SU-DHL-6 (cell line): ENCODE data around the gene TMCC1.

ENCODE experiments used
- H2AFZ ChIP-seq: fragments of 200-600 bp; sonication (generic); 2 replicates; pipeline ENCODE4 v1.6.1; 2014; ENCODE audit warnings: low read depth, mild to moderate bottlenecking, moderate library complexity, mixed read lengths, antibody characterized with exemption, low read length; ENCODE audit not compliant: severe bottlenecking
- H3F3A ChIP-seq: fragments of 200-600 bp; shearing (Covaris generic); 2 replicates; pipeline ENCODE4 v1.6.0; 2016; ENCODE audit warnings: antibody characterized with exemption, mild to moderate bottlenecking; ENCODE audit not compliant: insufficient read depth
- H3K27ac ChIP-seq: fragments of 200-600 bp; sonication (generic); 2 replicates; pipeline ENCODE4 v1.5.1; 2016; ENCODE audit warnings: low read depth, mild to moderate bottlenecking, low read length, moderate library complexity, mixed read lengths
- H3K27me3 ChIP-seq: fragments of 200-600 bp; sonication (generic), shearing (Covaris generic); 2 replicates; pipeline ENCODE4 v1.6.0; 2014; ENCODE audit warnings: mild to moderate bottlenecking, low read length
- H3K36me3 ChIP-seq: fragments of 200-600 bp; sonication (generic); 2 replicates; pipeline ENCODE4 v1.6.1; 2014; ENCODE audit warnings: mild to moderate bottlenecking, low read length, mixed read lengths
- H3K4me2 ChIP-seq: fragments of 300-600, 200-600 bp; shearing (Covaris generic), sonication (generic); 2 replicates; pipeline ENCODE4 v1.6.0; 2014; ENCODE audit warnings: low read length, low read depth, mild to moderate bottlenecking; ENCODE audit not compliant: poor library complexity, severe bottlenecking
- H3K4me3 ChIP-seq: fragments of 200-600 bp; sonication (generic); 2 replicates; pipeline ENCODE4 v1.5.1; 2014; ENCODE audit warnings: antibody characterized with exemption, low read length, mild to moderate bottlenecking, mixed read lengths; ENCODE audit not compliant: insufficient read depth, poor library complexity, severe bottlenecking
- H3K79me2 ChIP-seq: fragments of 200-600 bp; sonication (generic); 2 replicates; pipeline ENCODE4 v1.6.1; 2014; ENCODE audit warnings: mild to moderate bottlenecking, low read length, moderate library complexity; ENCODE audit not compliant: insufficient read depth
- H3K9ac ChIP-seq: fragments of 200-600 bp; sonication (generic); 2 replicates; pipeline ENCODE4 v1.7.0; 2014; ENCODE audit warnings: mild to moderate bottlenecking, low read length
- H3K9me2 ChIP-seq: fragments of 200-600 bp; sonication (generic); replicated peaks from 2 replicates; pipeline ENCODE4 v1.6.1; 2014; ENCODE audit warnings: low read length; ENCODE audit not compliant: insufficient read depth
- H3K9me3 ChIP-seq: fragments of 200-600 bp; sonication (generic); 2 replicates; pipeline ENCODE4 v1.6.1; 2014; ENCODE audit warnings: low read length, mixed read lengths; ENCODE audit not compliant: insufficient read depth
- H4K20me1 ChIP-seq: fragments of 200-600 bp; sonication (generic); 2 replicates; pipeline ENCODE4 v1.6.1; 2014; ENCODE audit warnings: low read depth, mild to moderate bottlenecking, antibody characterized with exemption, low read length, moderate library complexity, mixed read lengths
- EZH2phosphoT487 ChIP-seq: fragments of 200-600 bp; sonication (generic), shearing (Covaris generic); conservative IDR thresholded peaks from 2 replicates; pipeline ENCODE4 v1.6.1; 2018; ENCODE audit warnings: mild to moderate bottlenecking, antibody characterized with exemption, low read length, moderate library complexity, mixed read lengths
- TF ChIP-seq, protein P1 (sequence below): fragments of 200-600 bp; sonication (generic); IDR thresholded peaks from one replicate; pipeline ENCODE4 v1.5.1; 2017; ENCODE audit warnings: antibody characterized with exemption, mild to moderate bottlenecking, low read length, moderate library complexity; ENCODE audit not compliant: insufficient read depth, poor library complexity, severe bottlenecking

The TMCC1 gene

DNA sequence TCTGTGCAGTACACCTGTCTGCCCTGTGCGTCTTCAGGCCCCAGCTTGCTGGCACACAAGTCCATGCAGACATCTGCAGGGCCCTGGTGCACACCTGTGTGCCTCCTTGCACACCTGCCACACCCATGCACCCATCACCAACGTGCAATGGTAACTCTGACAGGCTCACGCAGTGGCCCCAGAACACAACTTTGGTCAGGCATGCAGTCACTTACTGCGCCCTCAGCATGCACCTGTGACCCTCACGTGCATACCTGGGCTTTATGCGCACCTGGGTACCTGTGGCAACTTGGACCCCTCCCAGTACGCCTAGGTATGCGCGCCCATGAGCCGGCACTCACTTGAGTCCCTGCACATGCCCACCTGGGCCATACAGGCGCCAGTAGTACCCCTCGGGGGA is 288.7 kb downstream of the TMCC1 start:
- Histone ChIP-seq H3K4me3 (no peak overlapping the region), H3K9me3 (no peaks in the 10 kb centered on the region), H3F3A (no peaks in the 10 kb centered on the region), H4K20me1 (no peaks in the 10 kb centered on the region), H3K27me3 (no peaks in the 10 kb centered on the region), H3K4me2 (no peak overlapping the region), H3K36me3 (no peaks in the 10 kb centered on the region), H2AFZ (no peak overlapping the region), H3K79me2 (no peaks in the 10 kb centered on the region), H3K9me2 (no peaks in the 10 kb centered on the region), H3K9ac (no peak overlapping the region), H3K27ac (no peak overlapping the region)
- TF ChIP-seq EZH2phosphoT487: no peak
- TF ChIP-seq, protein P1, sequence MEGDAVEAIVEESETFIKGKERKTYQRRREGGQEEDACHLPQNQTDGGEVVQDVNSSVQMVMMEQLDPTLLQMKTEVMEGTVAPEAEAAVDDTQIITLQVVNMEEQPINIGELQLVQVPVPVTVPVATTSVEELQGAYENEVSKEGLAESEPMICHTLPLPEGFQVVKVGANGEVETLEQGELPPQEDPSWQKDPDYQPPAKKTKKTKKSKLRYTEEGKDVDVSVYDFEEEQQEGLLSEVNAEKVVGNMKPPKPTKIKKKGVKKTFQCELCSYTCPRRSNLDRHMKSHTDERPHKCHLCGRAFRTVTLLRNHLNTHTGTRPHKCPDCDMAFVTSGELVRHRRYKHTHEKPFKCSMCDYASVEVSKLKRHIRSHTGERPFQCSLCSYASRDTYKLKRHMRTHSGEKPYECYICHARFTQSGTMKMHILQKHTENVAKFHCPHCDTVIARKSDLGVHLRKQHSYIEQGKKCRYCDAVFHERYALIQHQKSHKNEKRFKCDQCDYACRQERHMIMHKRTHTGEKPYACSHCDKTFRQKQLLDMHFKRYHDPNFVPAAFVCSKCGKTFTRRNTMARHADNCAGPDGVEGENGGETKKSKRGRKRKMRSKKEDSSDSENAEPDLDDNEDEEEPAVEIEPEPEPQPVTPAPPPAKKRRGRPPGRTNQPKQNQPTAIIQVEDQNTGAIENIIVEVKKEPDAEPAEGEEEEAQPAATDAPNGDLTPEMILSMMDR: no peak

GRCh38 chr3:129603991-129604749 is 289.3 kb downstream of the TMCC1 start:
- Histone ChIP-seq H3K9ac (no peak overlapping the region), H2AFZ (no peak overlapping the region), H3K4me2 (no peak overlapping the region), H3K79me2 (no peaks in the 10 kb centered on the region), H3K4me3 (no peak overlapping the region), H4K20me1 (no peaks in the 10 kb centered on the region), H3K36me3 (no peaks in the 10 kb centered on the region), H3K27ac (no peak overlapping the region), H3K9me3 (no peaks in the 10 kb centered on the region), H3K27me3 (no peaks in the 10 kb centered on the region), H3F3A (no peaks in the 10 kb centered on the region), H3K9me2 (no peaks in the 10 kb centered on the region)
- no peak for TF ChIP-seq EZH2phosphoT487
- TF ChIP-seq, protein P1: no peak

GRCh38 chr3:129603561-129603942 is 290.0 kb downstream of the TMCC1 start:
- Histone ChIP-seq H3K4me3 (no peak overlapping the region), H3K4me2 (no peak overlapping the region), H3K36me3 (no peaks in the 10 kb centered on the region), H3F3A (no peaks in the 10 kb centered on the region), H3K9me3 (no peaks in the 10 kb centered on the region), H3K27me3 (no peaks in the 10 kb centered on the region), H3K9me2 (no peaks in the 10 kb centered on the region), H3K79me2 (no peaks in the 10 kb centered on the region), H4K20me1 (no peaks in the 10 kb centered on the region), H3K27ac (no peak overlapping the region), H2AFZ (no peak overlapping the region), H3K9ac (no peak overlapping the region)
- TF ChIP-seq, protein P1: no peak
- no peak for TF ChIP-seq EZH2phosphoT487
